Measurements from ENCODE around the gene SLC4A4. TPM values are rescaled to one million over a fixed set of nuclear protein-coding genes. Genes with fewer than 3 reads are reported as not detected.

The SLC4A4 gene
- polyA plus RNA-seq, 1 of the 3 experiments (the other 2 are of a cell fraction), result not detected

GRCh38 chr4:71520850-71521249, 182.0 kb downstream of the SLC4A4 start:
- no peaks in the 10 kb centered on the region for H3K27me3 ChIP-seq (ENCODE audit: insufficient read depth)
- TF ChIP-seq EZH2phosphoT487 (IDR thresholded peaks at IDR 0.05; ENCODE audit: borderline replicate concordance, low read depth) (no peak), TCF12 (IDR thresholded peaks at IDR 0.05) (no peak), FOSL2 (IDR thresholded peaks at IDR 0.05; ENCODE audit: borderline replicate concordance, low read depth) (no peak), GATA2 (CRISPR knock-in tag; IDR thresholded peaks at IDR 0.05) (no peak), FOXM1 (IDR thresholded peaks at IDR 0.05; ENCODE audit: low read depth) (no peak), GABPA (IDR thresholded peaks at IDR 0.05; ENCODE audit: low read depth) (no peak), RAD21 (IDR thresholded peaks at IDR 0.05; ENCODE audit: low read length) (no peak), SIN3A (IDR thresholded peaks at IDR 0.05; ENCODE audit: borderline replicate concordance, low read depth, low read length) (no peak), YY1 (IDR thresholded peaks at IDR 0.05; ENCODE audit: low read depth) (no peak)
- POLR2A ChIA-PET, result no interaction called here
- H3K9me3 ChIP-seq, result no peaks in the 10 kb centered on the region
- WGBS (ENCODE audit: low lambda C conversion rate), result 5% methylated on average over 1 of the region's 1 CpG
- H4K20me1 ChIP-seq (ENCODE audit: insufficient read depth), result no peaks in the 10 kb centered on the region
- no peak overlapping the region for H3K27ac ChIP-seq (ENCODE audit: low read depth in 2 of 2, low read length in 1 of 2)
- no peaks in the 10 kb centered on the region for H3K36me3 ChIP-seq (replicated peaks in 1 of 2; ENCODE audit: control insufficient read depth in 1 of 2, insufficient read depth in 2 of 2, low read length in 1 of 2)
- no peak for DNase-seq
- CTCF ChIA-PET, result no interaction called here
- H3K4me3 ChIP-seq (ENCODE audit: low read depth in 2 of 2, low read length in 1 of 2), result no peak overlapping the region
- no peaks in the 10 kb centered on the region for H3K79me2 ChIP-seq (ENCODE audit: insufficient read depth)
- H3K9me2 ChIP-seq, result no peaks in the 10 kb centered on the region
- H3K9ac ChIP-seq, result no peak overlapping the region
- H3K4me2 ChIP-seq, result no peak overlapping the region
- H2AFZ ChIP-seq (ENCODE audit: low read depth), result no peak overlapping the region
- H3F3A ChIP-seq (replicated peaks; ENCODE audit: insufficient read depth), result no peaks in the 10 kb centered on the region
- H3K4me1 ChIP-seq (ENCODE audit: control insufficient read depth in 1 of 2, insufficient read depth in 2 of 2, low read depth in 1 of 2, low read length in 1 of 2), result no peaks in the 10 kb centered on the region

GRCh38 chr4:71524756-71525155, 185.9 kb downstream of the SLC4A4 start:
- Histone ChIP-seq H3K79me2 (ENCODE audit: insufficient read depth) (no peaks in the 10 kb centered on the region), H3K4me1 (ENCODE audit: control insufficient read depth in 1 of 2, insufficient read depth in 2 of 2, low read depth in 1 of 2, low read length in 1 of 2) (no peaks in the 10 kb centered on the region), H4K20me1 (ENCODE audit: insufficient read depth) (no peaks in the 10 kb centered on the region), H3K27me3 (ENCODE audit: insufficient read depth) (no peaks in the 10 kb centered on the region), H3K4me3 (ENCODE audit: low read depth in 2 of 2, low read length in 1 of 2) (no peak overlapping the region), H2AFZ (ENCODE audit: low read depth) (no peak overlapping the region), H3K9me3 (no peaks in the 10 kb centered on the region), H3K36me3 (replicated peaks in 1 of 2; ENCODE audit: control insufficient read depth in 1 of 2, insufficient read depth in 2 of 2, low read length in 1 of 2) (no peaks in the 10 kb centered on the region), H3K9ac (no peak overlapping the region), H3F3A (replicated peaks; ENCODE audit: insufficient read depth) (no peaks in the 10 kb centered on the region), H3K9me2 (no peaks in the 10 kb centered on the region), H3K27ac (ENCODE audit: low read depth in 2 of 2, low read length in 1 of 2) (no peak overlapping the region), H3K4me2 (no peak overlapping the region)
- POLR2A ChIA-PET, result no interaction called here
- WGBS (ENCODE audit: low lambda C conversion rate), result 5% methylated on average over 1 of the region's 1 CpG
- CTCF ChIA-PET, result no interaction called here
- TF ChIP-seq REST (IDR thresholded peaks at IDR 0.05; ENCODE audit: low read depth, low read length) (no peak), SIN3A (IDR thresholded peaks at IDR 0.05; ENCODE audit: borderline replicate concordance, low read depth, low read length) (no peak), PBX3 (IDR thresholded peaks at IDR 0.05) (no peak), MAX (IDR thresholded peaks at IDR 0.05; ENCODE audit: low read depth) (no peak), FOXJ3 (CRISPR knock-in tag; IDR thresholded peaks at IDR 0.05) (no peak), JUND (IDR thresholded peaks at IDR 0.05) (no peak), GATA2 (CRISPR knock-in tag; IDR thresholded peaks at IDR 0.05) (no peak), ELF1 (IDR thresholded peaks at IDR 0.05) (no peak), ZBTB33 (IDR thresholded peaks at IDR 0.05; ENCODE audit: borderline replicate concordance, low read depth) (no peak), GABPA (IDR thresholded peaks at IDR 0.05; ENCODE audit: low read depth) (no peak)
- DNase-seq, result no peak
